B cell (primary cell): Measurements from ENCODE around the gene P4HA1. TPM values are rescaled to one million over a fixed set of nuclear protein-coding genes. Genes with fewer than 3 reads are reported as not detected.

Source experiments
- ATAC-seq: fragments of 200-7000 bp; cut with Tn5 transposase; one replicate; pipeline ENCODE4 v1.10.0; 2021; ENCODE audit warnings: low read depth, mild to moderate bottlenecking, moderate number of reproducible peaks, moderate library complexity
- CTCF ChIA-PET: fragments of 350-600 bp; sonication (Branson Sonifier 250); formaldehyde crosslinking; loops from one replicate; lab custom pipeline; 2021; ENCODE audit warnings: antibody characterized with exemption, inconsistent platforms; lab: Charles Lee
- POLR2A ChIA-PET: fragments of 350-600 bp; sonication (Branson Sonifier 250); formaldehyde crosslinking; loops from one replicate; lab custom pipeline; 2021; ENCODE audit warnings: antibody characterized with exemption; lab: Charles Lee
- DNase-seq: peaks from one replicate; pipeline ENCODE4 v3.0.0; 2013
- H2AFZ ChIP-seq: 2 replicates; pipeline ENCODE4 v1.6.1; 2012; ENCODE audit warnings: mild to moderate bottlenecking, low read depth, low read length; ENCODE audit not compliant: insufficient read depth, poor library complexity, severe bottlenecking
- H3K27ac ChIP-seq, 2 donors: 1 replicate in 1 of 2; 2 replicates in 1 of 2; pipeline ENCODE4 v1.5.1; 2012 to 2013; ENCODE audit warnings: low read length in 2 of 2, mild to moderate bottlenecking in 2 of 2, moderate library complexity in 1 of 2
- H3K27me3 ChIP-seq, 4 experiments: fragments of 200-600 bp in 1 of 4; sonication (generic) in 1 of 4; replicated peaks in 1 of 4; 1 replicate in 2 of 4; 2 replicates in 2 of 4; pipeline versions ENCODE4 v1.6.1 to v1.7.0; 2013 to 2016; ENCODE audit warnings: low read length in 3 of 4, mild to moderate bottlenecking in 2 of 4, mixed read lengths in 1 of 4, moderate library complexity in 1 of 4; ENCODE audit not compliant: insufficient read depth in 4 of 4, control insufficient read depth in 3 of 4; ENCODE audit errors: control extremely low read depth in 1 of 4
- H3K36me3 ChIP-seq, 2 experiments: replicated peaks in 1 of 2; 1 replicate in 1 of 2; 2 replicates in 1 of 2; pipeline versions ENCODE4 v1.6.1 to v1.7.1; 2013; ENCODE audit warnings: low read length in 1 of 2; ENCODE audit not compliant: insufficient read depth in 2 of 2, control insufficient read depth in 1 of 2; ENCODE audit errors: control extremely low read depth in 1 of 2, extremely low read depth in 1 of 2
- H3K4me1 ChIP-seq, 2 donors: fragments of 200-600 bp in 1 of 2; sonication (generic) in 1 of 2; 1 replicate in 1 of 2; 2 replicates in 1 of 2; pipeline versions ENCODE4 v1.5.1 to v1.6.1; 2013 to 2017; ENCODE audit warnings: low read length in 2 of 2; ENCODE audit not compliant: control insufficient read depth in 2 of 2, insufficient read depth in 2 of 2
- H3K4me2 ChIP-seq: replicated peaks from 2 replicates; pipeline ENCODE3; 2012; ENCODE audit warnings: mild to moderate bottlenecking, low read depth, low read length; ENCODE audit not compliant: poor library complexity, severe bottlenecking
- H3K4me3 ChIP-seq, 5 experiments: fragments of 200-600 bp in 1 of 5; sonication (generic) in 1 of 5; 1 replicate in 3 of 5; 2 replicates in 2 of 5; pipeline versions ENCODE4 v1.5.1 to v1.7.0; 2011 to 2016; ENCODE audit warnings: low read length in 4 of 5, mild to moderate bottlenecking in 4 of 5, low read depth in 2 of 5, control low read depth in 1 of 5, moderate library complexity in 1 of 5; ENCODE audit not compliant: insufficient read depth in 1 of 5; ENCODE audit errors: control extremely low read depth in 1 of 5, extremely low read depth in 1 of 5
- H3K79me2 ChIP-seq: fragments of 200-600 bp; sonication (generic); one replicate; pipeline ENCODE4 v1.6.0; 2016; ENCODE audit warnings: low read length; ENCODE audit not compliant: control insufficient read depth, insufficient read depth
- H3K9ac ChIP-seq: fragments of 200-600 bp; sonication (generic); 2 replicates; pipeline ENCODE4 v1.6.1; 2017; ENCODE audit warnings: mild to moderate bottlenecking, low read length, moderate library complexity
- H3K9me3 ChIP-seq, 3 donors: one replicate each; pipeline versions ENCODE4 v1.6.1 to v1.7.1; 2013; ENCODE audit warnings: low read length in 2 of 3; ENCODE audit not compliant: control insufficient read depth in 2 of 3, insufficient read depth in 1 of 3; ENCODE audit errors: control extremely low read depth in 1 of 3
- H4K20me1 ChIP-seq: 2 replicates; pipeline ENCODE4 v1.6.0; 2012; ENCODE audit warnings: mild to moderate bottlenecking, low read length; ENCODE audit not compliant: insufficient read depth, control insufficient read depth, poor library complexity, severe bottlenecking
- H3K27ac Mint-ChIP-seq: one replicate; pipeline ENCODE4 v1.8.0; 2021; ENCODE audit warnings: mixed read lengths
- H3K27me3 Mint-ChIP-seq: one replicate; pipeline ENCODE4 v1.8.0; 2021; ENCODE audit warnings: mixed read lengths
- H3K4me1 Mint-ChIP-seq: one replicate; pipeline ENCODE4 v1.8.0; 2021; ENCODE audit warnings: mixed read lengths
- H3K4me3 Mint-ChIP-seq: one replicate; pipeline ENCODE4 v1.8.0; 2021; ENCODE audit warnings: mixed read lengths
- H3K9me3 Mint-ChIP-seq: one replicate; pipeline ENCODE4 v1.8.0; 2022; ENCODE audit warnings: mixed read lengths; ENCODE audit not compliant: insufficient read depth
- CTCF ChIP-seq: fragments of 200-600 bp; IDR thresholded peaks from one replicate; pipeline ENCODE4 v1.8.0; 2022; ENCODE audit warnings: antibody characterized with exemption, mild to moderate bottlenecking
- EZH2 ChIP-seq: IDR thresholded peaks from 2 replicates; pipeline ENCODE4 v1.6.1; 2012; ENCODE audit warnings: borderline replicate concordance, low read depth, mild to moderate bottlenecking, moderate library complexity, low read length; ENCODE audit not compliant: insufficient read depth, poor library complexity, severe bottlenecking
- WGBS: methylation state at CpG from one replicate; pipeline ENCODE4 v1.1.5; 2013; ENCODE audit warnings: missing lambda C conversion rate; ENCODE audit not compliant: insufficient coverage; 5-methylcytosine and 5-hydroxymethylcytosine counted together
- intact Hi-C: fragments of 100-400 bp; cut with micrococcal nuclease; formaldehyde crosslinking; loops from one replicate; pipeline ENCODE4 v1.10.0; 2022
- polyA plus RNA-seq: library from polyadenylated mRNA; depleted of rRNA; stranded (reverse); fragments of >200 nt; gene quantifications from 2 replicates; pipeline ENCODE4 v1.2.3, GENCODE V29; 2012
- total RNA-seq, 2 donors: library from RNA; stranded (reverse); fragments of 120-200 nt in 1 of 2; gene quantifications; 1 replicate in 1 of 2; 2 replicates in 1 of 2; pipeline versions ENCODE4 v1.2.3 to v1.2.4, GENCODE V29; 2013 to 2022

Gene P4HA1
- total and polyA plus RNA-seq, 2 donors (not counting 1 experiment from before 2014, with no cell fraction given), result 12.8 to 19.0 TPM

GRCh38 chr10:72980348-72980747 lies 116.3 kb downstream of the P4HA1 start:
- DNase-seq (no peak), ATAC-seq (no peak)
- Mint-ChIP-seq H3K4me3 (no peak overlapping the region), H3K27me3 (peaks cover 12% of the 10 kb centered on the region), H3K9me3 (peaks cover 30% of the 10 kb centered on the region), H3K4me1 (no peaks in the 10 kb centered on the region), H3K27ac (no peak overlapping the region)
- Histone ChIP-seq H3K36me3 (no peaks in the 10 kb centered on the region), H3K79me2 (no peaks in the 10 kb centered on the region), H3K4me2 (no peak overlapping the region), H2AFZ (no peak overlapping the region), H3K27me3 (peaks cover 0 to 16% (median 1%) of the 10 kb centered on the region in 4 experiments), H4K20me1 (no peaks in the 10 kb centered on the region), H3K4me3 (no peak overlapping the region), H3K27ac (no peak overlapping the region), H3K9ac (no peak overlapping the region), H3K4me1 (no peaks in the 10 kb centered on the region), H3K9me3 (peaks cover 5 to 40% (median 37%) of the 10 kb centered on the region in 3 donors)
- ChIA-PET POLR2A (no interaction called here), CTCF (no interaction called here)
- no peak for TF ChIP-seq EZH2
- 96% methylated on average over 2 of the region's 2 CpGs for WGBS
- intact Hi-C loops, result no loop called here

- ATAC-seq (no peak), DNase-seq (no peak)
- Histone ChIP-seq H4K20me1 (no peaks in the 10 kb centered on the region), H3K27ac (no peak overlapping the region), H3K9ac (no peak overlapping the region), H3K27me3 (peaks cover 0 to 16% (median 1%) of the 10 kb centered on the region in 4 experiments), H3K79me2 (no peaks in the 10 kb centered on the region), H2AFZ (no peak overlapping the region), H3K4me3 (no peak overlapping the region), H3K9me3 (peaks cover 6 to 40% (median 37%) of the 10 kb centered on the region in 3 donors), H3K4me1 (no peaks in the 10 kb centered on the region), H3K4me2 (no peak overlapping the region), H3K36me3 (no peaks in the 10 kb centered on the region)
- Mint-ChIP-seq H3K4me3 (no peak overlapping the region), H3K27me3 (peaks cover 13% of the 10 kb centered on the region), H3K27ac (no peak overlapping the region), H3K4me1 (no peaks in the 10 kb centered on the region), H3K9me3 (peaks cover 30% of the 10 kb centered on the region)
- ChIA-PET POLR2A (no interaction called here), CTCF (no interaction called here)
- intact Hi-C loops, result no loop called here
- TF ChIP-seq CTCF, result no peak
- no peak for TF ChIP-seq EZH2
These were observed 117.0 kb downstream of the P4HA1 start for GRCh38 chr10:72979709-72980108.
